HepG2 (cell line): Measurements from ENCODE around the gene BUB1B. TPM values are rescaled to one million over a fixed set of nuclear protein-coding genes. Genes with fewer than 3 reads are reported as not detected.

ENCODE experiments used
- GABPB1 ChIP-seq: IDR thresholded peaks from 2 replicates; pipeline ENCODE4 v1.6.1; 2016; ENCODE audit warnings: mild to moderate bottlenecking, missing genetic modification reagents, moderate library complexity, missing compliant biosample characterization
- HOXA3 ChIP-seq: sonication (generic); formaldehyde crosslinking; IDR thresholded peaks from 2 replicates; pipeline ENCODE4 v1.5.0; 2020; ENCODE audit warnings: missing genetic modification reagents
- IRX3 ChIP-seq: sonication (generic); formaldehyde crosslinking; IDR thresholded peaks from 2 replicates; pipeline ENCODE4 v1.8.1; 2023; ENCODE audit warnings: mild to moderate bottlenecking, low read depth, missing genetic modification reagents, borderline replicate concordance
- MED8 ChIP-seq: sonication (generic); formaldehyde crosslinking; IDR thresholded peaks from 2 replicates; pipeline ENCODE4 v1.8.1; 2023; ENCODE audit warnings: mild to moderate bottlenecking, missing genetic modification reagents; ENCODE audit not compliant: insufficient replicate concordance
- NCOA1 ChIP-seq: sonication (generic); formaldehyde crosslinking; IDR thresholded peaks from 2 replicates; pipeline ENCODE4 v1.9.0; 2021; ENCODE audit warnings: missing genetic modification reagents
- NFRKB ChIP-seq: fragments of 450-650 bp; IDR thresholded peaks from 2 replicates; pipeline ENCODE4 v1.6.1; 2017
- NKX3-1 ChIP-seq: sonication (generic); formaldehyde crosslinking; IDR thresholded peaks from 2 replicates; pipeline ENCODE4 v1.5.0; 2020; ENCODE audit warnings: missing genetic modification reagents
- REPIN1 ChIP-seq: sonication (generic); formaldehyde crosslinking; IDR thresholded peaks from 2 replicates; pipeline ENCODE4 v1.8.0; 2022; ENCODE audit warnings: missing genetic modification reagents, low read depth, mild to moderate bottlenecking, borderline replicate concordance
- SCMH1 ChIP-seq: sonication (generic); formaldehyde crosslinking; IDR thresholded peaks from 2 replicates; pipeline ENCODE4 v1.9.0; 2021; ENCODE audit warnings: missing genetic modification reagents, mild to moderate bottlenecking, borderline replicate concordance
- SMARCC2 ChIP-seq: fragments of 450-650 bp; IDR thresholded peaks from 2 replicates; pipeline ENCODE4 v1.6.1; 2017; ENCODE audit warnings: antibody characterized with exemption, mild to moderate bottlenecking
- SP2 ChIP-seq: sonication (generic); formaldehyde crosslinking; IDR thresholded peaks from 2 replicates; pipeline ENCODE4 v1.5.1; 2020; ENCODE audit warnings: mild to moderate bottlenecking, missing genetic modification reagents
- SRSF1 ChIP-seq: fragments of 200-400 bp; formaldehyde crosslinking; optimal IDR thresholded peaks from 2 replicates; pipeline ENCODE3; 2017; ENCODE audit warnings: mild to moderate bottlenecking, low read depth, low read length, moderate library complexity
- SRSF9 ChIP-seq: fragments of 200-400 bp; formaldehyde crosslinking; IDR thresholded peaks from 2 replicates; pipeline ENCODE4 v1.6.1; 2018; ENCODE audit warnings: borderline replicate concordance, mild to moderate bottlenecking, low read depth, low read length; ENCODE audit not compliant: insufficient read depth, poor library complexity, severe bottlenecking
- ZEB1 ChIP-seq: IDR thresholded peaks from 2 replicates; pipeline ENCODE4 v1.6.1; 2012; ENCODE audit warnings: mild to moderate bottlenecking, low read depth, inconsistent platforms; ENCODE audit not compliant: insufficient replicate concordance
- ZNF124 ChIP-seq: sonication (generic); formaldehyde crosslinking; IDR thresholded peaks from 2 replicates; pipeline ENCODE4 v1.4.0; 2020; ENCODE audit warnings: missing genetic modification reagents
- ZNF234 ChIP-seq: sonication (generic); formaldehyde crosslinking; conservative IDR thresholded peaks from 2 replicates; pipeline ENCODE4 v1.5.1; 2020; ENCODE audit warnings: mild to moderate bottlenecking, missing genetic modification reagents
- ZNF24 ChIP-seq: fragments of 450-650 bp; IDR thresholded peaks from 2 replicates; pipeline ENCODE4 v1.6.1; 2017; ENCODE audit warnings: antibody characterized with exemption, mild to moderate bottlenecking
- ZNF367 ChIP-seq: sonication (generic); formaldehyde crosslinking; IDR thresholded peaks from 2 replicates; pipeline ENCODE4 v1.4.0; 2020; ENCODE audit warnings: missing genetic modification reagents, borderline replicate concordance
- ZNF761 ChIP-seq: sonication (generic); formaldehyde crosslinking; conservative IDR thresholded peaks from 2 replicates; pipeline ENCODE4 v1.4.0; 2020; ENCODE audit warnings: mild to moderate bottlenecking, missing genetic modification reagents
- polyA plus RNA-seq, 8 experiments: library from polyadenylated mRNA; depleted of rRNA in 3 of 8; stranded (reverse) in 7 of 8; unstranded in 1 of 8; fragments of >200 nt; fragmentation: Illumina TruSeq in 4 of 8; extraction: Trizol in 4 of 8; gene quantifications; 2 replicates each; pipeline versions ENCODE4 v1.2.1 to v1.2.3, GENCODE V29; 2011 to 2016; ENCODE audit warnings: low read depth in 4 of 8, missing spikeins in 1 of 8, mixed read lengths in 1 of 8; ENCODE audit not compliant: insufficient read depth in 1 of 8
- total RNA-seq, 5 experiments: library from RNA; depleted of rRNA; stranded (reverse); fragments of >200 nt; fragmentation: Illumina TruSeq; extraction: Trizol; gene quantifications; 2 replicates each; pipeline ENCODE4 v1.2.3, GENCODE V29; 2016; ENCODE audit warnings: low read depth in 1 of 5
- TF ChIP-seq, protein P1 (sequence below): sonication (generic); formaldehyde crosslinking; IDR thresholded peaks from 2 replicates; pipeline ENCODE4 v1.4.0; 2020; ENCODE audit warnings: mild to moderate bottlenecking, missing genetic modification reagents
- TF ChIP-seq, protein P2 (sequence below): sonication (generic); formaldehyde crosslinking; IDR thresholded peaks from 2 replicates; pipeline ENCODE4 v1.8.0; 2022; ENCODE audit warnings: mild to moderate bottlenecking, missing genetic modification reagents, borderline replicate concordance
- TF ChIP-seq, protein P3 (sequence below): sonication (generic); formaldehyde crosslinking; IDR thresholded peaks from 2 replicates; pipeline ENCODE4 v1.4.0; 2020; ENCODE audit warnings: low read depth, mild to moderate bottlenecking, missing genetic modification reagents

BUB1B gene
- total and polyA plus RNA-seq, 2 of the 13 experiments (the other 11 are each of a cell fraction or from before 2014, with no cell fraction given): 26.2 to 63.5 TPM

DNA sequence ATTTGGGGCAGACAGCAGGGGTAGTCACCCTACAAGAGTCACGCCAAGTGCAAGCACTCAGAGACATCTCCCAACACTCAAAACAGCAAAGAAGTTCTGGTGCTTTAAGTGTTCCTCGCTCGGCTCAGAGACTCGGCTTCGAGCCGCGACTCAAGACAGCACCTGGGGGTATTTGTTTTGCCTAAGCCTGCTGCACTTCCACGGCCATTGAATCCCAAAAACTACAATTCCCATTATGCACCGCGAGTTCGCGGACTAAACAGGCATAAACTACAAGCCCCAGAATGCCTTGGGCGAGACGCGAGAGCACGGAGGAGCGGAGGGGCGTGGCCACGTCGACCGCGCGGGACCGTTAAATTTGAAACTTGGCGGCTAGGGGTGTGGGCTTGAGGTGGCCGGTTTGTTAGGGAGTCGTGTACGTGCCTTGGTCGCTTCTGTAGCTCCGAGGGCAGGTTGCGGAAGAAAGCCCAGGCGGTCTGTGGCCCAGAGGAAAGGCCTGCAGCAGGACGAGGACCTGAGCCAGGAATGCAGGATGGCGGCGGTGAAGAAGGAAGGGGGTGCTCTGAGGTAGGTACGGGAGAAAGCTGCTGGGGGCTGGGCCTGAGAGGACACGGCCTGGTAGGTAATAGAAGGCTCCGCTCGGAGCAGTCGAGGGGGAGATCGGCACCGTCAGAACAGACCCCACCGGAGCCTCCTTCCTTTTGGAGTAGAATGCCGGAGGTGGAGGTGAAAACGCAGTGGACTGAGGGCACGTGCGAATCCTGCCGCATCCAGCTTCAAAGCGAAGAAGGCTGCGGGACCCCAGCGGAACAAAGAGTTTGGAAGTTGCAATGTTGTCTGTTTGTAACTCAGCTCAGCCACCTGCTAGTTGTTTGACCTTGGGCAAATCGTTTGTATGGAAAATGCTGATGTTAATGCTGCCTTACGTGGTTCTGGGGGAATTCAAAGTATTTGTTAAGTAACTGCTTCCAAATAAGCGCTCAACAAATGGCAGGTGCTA lies at the start of gene BUB1B (continued):
- TF ChIP-seq IRX3 (CRISPR knock-in tag): no peak; the same call in 1 of the 2 replicates
- peak; percentile 46; the same call in 1 of the 2 replicates for TF ChIP-seq NKX3-1 (CRISPR knock-in tag)
- peak; percentile 91 for TF ChIP-seq HOXA3
- peak; percentile 64; the same call in 1 of the 2 replicates for TF ChIP-seq SP2 (CRISPR knock-in tag)
- no peak for TF ChIP-seq NCOA1 (CRISPR knock-in tag)
- TF ChIP-seq ZNF761: no peak; the same call in 1 of the 2 replicates
- TF ChIP-seq ZNF24: no peak
- TF ChIP-seq GABPB1 (CRISPR knock-in tag): peak; percentile 92
- no peak for TF ChIP-seq SRSF9
- TF ChIP-seq ZNF234 (CRISPR knock-in tag): no peak
- TF ChIP-seq, protein P1, sequence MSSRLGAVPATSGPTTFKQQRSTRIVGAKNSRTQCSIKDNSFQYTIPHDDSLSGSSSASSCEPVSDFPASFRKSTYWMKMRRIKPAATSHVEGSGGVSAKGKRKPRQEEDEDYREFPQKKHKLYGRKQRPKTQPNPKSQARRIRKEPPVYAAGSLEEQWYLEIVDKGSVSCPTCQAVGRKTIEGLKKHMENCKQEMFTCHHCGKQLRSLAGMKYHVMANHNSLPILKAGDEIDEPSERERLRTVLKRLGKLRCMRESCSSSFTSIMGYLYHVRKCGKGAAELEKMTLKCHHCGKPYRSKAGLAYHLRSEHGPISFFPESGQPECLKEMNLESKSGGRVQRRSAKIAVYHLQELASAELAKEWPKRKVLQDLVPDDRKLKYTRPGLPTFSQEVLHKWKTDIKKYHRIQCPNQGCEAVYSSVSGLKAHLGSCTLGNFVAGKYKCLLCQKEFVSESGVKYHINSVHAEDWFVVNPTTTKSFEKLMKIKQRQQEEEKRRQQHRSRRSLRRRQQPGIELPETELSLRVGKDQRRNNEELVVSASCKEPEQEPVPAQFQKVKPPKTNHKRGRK (CRISPR knock-in tag): peak; percentile 54; the same call in 1 of the 2 replicates
- no peak for TF ChIP-seq ZEB1
- TF ChIP-seq ZNF124: peak; percentile 38; the same call in 1 of the 2 replicates
- TF ChIP-seq MED8: no peak
- no peak for TF ChIP-seq SRSF1
- TF ChIP-seq REPIN1 (CRISPR knock-in tag): peak; percentile 85
- TF ChIP-seq ZNF367 (CRISPR knock-in tag): no peak; the same call in 1 of the 2 replicates
- no peak for TF ChIP-seq SCMH1
- TF ChIP-seq, protein P2, sequence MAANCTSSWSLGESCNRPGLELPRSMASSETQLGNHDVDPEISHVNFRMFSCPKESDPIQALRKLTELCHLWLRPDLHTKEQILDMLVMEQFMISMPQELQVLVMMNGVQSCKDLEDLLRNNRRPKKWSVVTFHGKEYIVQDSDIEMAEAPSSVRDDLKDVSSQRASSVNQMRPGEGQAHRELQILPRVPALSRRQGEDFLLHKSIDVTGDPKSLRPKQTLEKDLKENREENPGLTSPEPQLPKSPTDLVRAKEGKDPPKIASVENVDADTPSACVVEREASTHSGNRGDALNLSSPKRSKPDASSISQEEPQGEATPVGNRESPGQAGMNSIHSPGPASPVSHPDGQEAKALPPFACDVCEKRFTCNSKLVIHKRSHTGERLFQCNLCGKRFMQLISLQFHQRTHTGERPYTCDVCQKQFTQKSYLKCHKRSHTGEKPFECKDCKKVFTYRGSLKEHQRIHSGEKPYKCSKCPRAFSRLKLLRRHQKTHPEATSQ (CRISPR knock-in tag): no peak
- TF ChIP-seq, protein P3, sequence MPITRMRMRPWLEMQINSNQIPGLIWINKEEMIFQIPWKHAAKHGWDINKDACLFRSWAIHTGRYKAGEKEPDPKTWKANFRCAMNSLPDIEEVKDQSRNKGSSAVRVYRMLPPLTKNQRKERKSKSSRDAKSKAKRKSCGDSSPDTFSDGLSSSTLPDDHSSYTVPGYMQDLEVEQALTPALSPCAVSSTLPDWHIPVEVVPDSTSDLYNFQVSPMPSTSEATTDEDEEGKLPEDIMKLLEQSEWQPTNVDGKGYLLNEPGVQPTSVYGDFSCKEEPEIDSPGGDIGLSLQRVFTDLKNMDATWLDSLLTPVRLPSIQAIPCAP: peak; percentile 62; the same call in 1 of the 2 replicates
- no peak for TF ChIP-seq NFRKB
- TF ChIP-seq SMARCC2: no peak
